Urinary bladder (tissue), 4 donors: ENCODE measurements around the gene CTXN1. TPM values are rescaled to one million over a fixed set of nuclear protein-coding genes. Genes with fewer than 3 reads are reported as not detected.
"Not testable (repeated sequence)": the region's sequence is repeated elsewhere in the genome, so short reads cannot be mapped to it uniquely, and the experiment has no call there.

ENCODE experiments used
- DNase-seq: peaks from one replicate; pipeline ENCODE4 v3.0.0-alpha.2; 2015; ENCODE audit errors: extremely low spot score
- H3K27ac ChIP-seq: one replicate; pipeline ENCODE4 v1.5.1; 2013; ENCODE audit warnings: low read depth, mild to moderate bottlenecking, moderate library complexity
- H3K36me3 ChIP-seq: one replicate; pipeline ENCODE4 v1.6.1; 2013; ENCODE audit warnings: mild to moderate bottlenecking, moderate library complexity; ENCODE audit not compliant: insufficient read depth
- H3K4me1 ChIP-seq: one replicate; pipeline ENCODE4 v1.6.1; 2013; ENCODE audit warnings: mild to moderate bottlenecking, moderate library complexity; ENCODE audit not compliant: insufficient read depth
- H3K4me3 ChIP-seq: one replicate; pipeline ENCODE4 v1.5.1; 2013; ENCODE audit warnings: low read depth, low read length
- WGBS: extraction: QIAGEN DNeasy Blood & Tissue Kit; methylation state at CpG from one replicate; pipeline ENCODE4 v1.1.7; 2013; 5-methylcytosine and 5-hydroxymethylcytosine counted together
- polyA plus RNA-seq: library from polyadenylated mRNA; stranded (reverse); fragments of 200-250 nt; gene quantifications from one replicate; pipeline ENCODE4 v1.2.3, GENCODE V29; 2013
- total RNA-seq: library from RNA; depleted of rRNA; stranded (reverse); fragments of >200 nt; gene quantifications from one replicate; pipeline ENCODE4 v1.2.3, GENCODE V29; 2014
- donor health status: healthy with polysubstance abuse.
- donor health status: healthy.

Gene CTXN1
- total and polyA plus RNA-seq, 2 donors = 0.63 to 22.1 TPM

- no peaks in the 10 kb centered on the region for H3K36me3 ChIP-seq
- H3K4me3 ChIP-seq = peak overlapping the region; percentile 29
- no peak for DNase-seq
- no peak overlapping the region for H3K27ac ChIP-seq
- H3K4me1 ChIP-seq = no peaks in the 10 kb centered on the region
- 12% methylated on average over 20 of the region's 20 CpGs for WGBS
Observed at GRCh38 chr19:7902796-7903243, 23.1 kb downstream of the CTXN1 start.

GRCh38 chr19:7901337-7901736 is 24.6 kb downstream of the CTXN1 start:
- WGBS = 91% methylated on average over 7 of the region's 7 CpGs
- Histone ChIP-seq H3K4me1 (no peaks in the 10 kb centered on the region), H3K27ac (no peak overlapping the region), H3K4me3 (no peak overlapping the region), H3K36me3 (no peaks in the 10 kb centered on the region)
- DNase-seq = no peak

GRCh38 chr19:7900931-7901330 is 25.0 kb downstream of the CTXN1 start:
- Histone ChIP-seq H3K4me1 (no peaks in the 10 kb centered on the region), H3K36me3 (no peaks in the 10 kb centered on the region), H3K4me3 (no peak overlapping the region), H3K27ac (no peak overlapping the region)
- no peak for DNase-seq
- 76% methylated on average over 3 of the region's 3 CpGs for WGBS

GRCh38 chr19:7900401-7900870 is 25.5 kb downstream of the CTXN1 start:
- H3K27ac ChIP-seq = no peak overlapping the region
- no peaks in the 10 kb centered on the region for H3K36me3 ChIP-seq
- H3K4me3 ChIP-seq = no peak overlapping the region
- no peak for DNase-seq
- no peaks in the 10 kb centered on the region for H3K4me1 ChIP-seq
- WGBS = 82% methylated on average over 21 of the region's 21 CpGs

GRCh38 chr19:7899751-7900378 is 26.1 kb downstream of the CTXN1 start:
- Histone ChIP-seq H3K36me3 (no peaks in the 10 kb centered on the region), H3K4me3 (no peak overlapping the region), H3K4me1 (no peaks in the 10 kb centered on the region), H3K27ac (no peak overlapping the region)
- 90% methylated on average over 34 of the region's 34 CpGs for WGBS
- DNase-seq = no peak

GRCh38 chr19:7898967-7899366 is 27.0 kb downstream of the CTXN1 start:
- H3K4me3 ChIP-seq = no peak overlapping the region
- no peaks in the 10 kb centered on the region for H3K4me1 ChIP-seq
- 91% methylated on average over 16 of the region's 16 CpGs for WGBS
- DNase-seq = no peak
- no peak overlapping the region for H3K27ac ChIP-seq
- H3K36me3 ChIP-seq = no peaks in the 10 kb centered on the region

- DNase-seq = no peak
- Histone ChIP-seq H3K27ac (no peak overlapping the region), H3K36me3 (no peaks in the 10 kb centered on the region), H3K4me1 (no peaks in the 10 kb centered on the region), H3K4me3 (no peak overlapping the region)
- 84% methylated on average over 11 of the region's 11 CpGs for WGBS
Observed at GRCh38 chr19:7897292-7897691, 28.6 kb downstream of the CTXN1 start.

GRCh38 chr19:7895565-7895964 is 30.4 kb downstream of the CTXN1 start:
- Histone ChIP-seq H3K27ac (no peak overlapping the region), H3K4me3 (no peak overlapping the region), H3K4me1 (no peaks in the 10 kb centered on the region), H3K36me3 (no peaks in the 10 kb centered on the region)
- no peak for DNase-seq
- WGBS = 84% methylated on average over 13 of the region's 13 CpGs

GRCh38 chr19:7894612-7895309 is 31.2 kb downstream of the CTXN1 start:
- DNase-seq = no peak
- 45% methylated on average over 18 of the region's 18 CpGs for WGBS
- Histone ChIP-seq H3K36me3 (no peaks in the 10 kb centered on the region), H3K4me3 (no peak overlapping the region), H3K27ac (peak overlapping the region; percentile 67), H3K4me1 (no peaks in the 10 kb centered on the region)

GRCh38 chr19:7893362-7894101 is 32.4 kb downstream of the CTXN1 start:
- 75% methylated on average over 18 of the region's 18 CpGs for WGBS

GRCh38 chr19:7888826-7889217 is 37.1 kb downstream of the CTXN1 start:
- Histone ChIP-seq H3K4me3 (no peak overlapping the region), H3K4me1 (no peaks in the 10 kb centered on the region), H3K27ac (no peak overlapping the region), H3K36me3 (no peaks in the 10 kb centered on the region)
- DNase-seq = no peak
- 75% methylated on average over 8 of the region's 8 CpGs for WGBS

More at GRCh38 chr19:7893362-7894101, 32.4 kb downstream of the CTXN1 start:
- H3K36me3 ChIP-seq, H3K27ac ChIP-seq, H3K4me3 ChIP-seq, H3K4me1 ChIP-seq, DNase-seq: not testable (repeated sequence)

- 10% methylated on average over 53 of the region's 53 CpGs for WGBS
- no peaks in the 10 kb centered on the region for H3K4me1 ChIP-seq
- no peaks in the 10 kb centered on the region for H3K36me3 ChIP-seq
- DNase-seq = no peak
- no peak within 1 kb of the TSS for H3K27ac ChIP-seq
- peak within 1 kb of the TSS; percentile 3 for H3K4me3 ChIP-seq
Observed at GRCh38 chr19:7888145-7888825, 37.6 kb downstream of the CTXN1 start, which contains the start of gene LRRC8E. LRRC8E (plus strand) TSS chr19:7888510; CDS start chr19:7895604, 7,094 bp downstream.

GRCh38 chr19:7887408-7888144 is 38.4 kb downstream of the CTXN1 start:
- H3K4me3 ChIP-seq = no peak overlapping the region
- WGBS = 79% methylated on average over 16 of the region's 16 CpGs
- no peak overlapping the region for H3K27ac ChIP-seq

More at GRCh38 chr19:7887408-7888144, 38.4 kb downstream of the CTXN1 start:
- no peaks in the 10 kb centered on the region for H3K4me1 ChIP-seq
- H3K36me3 ChIP-seq = no peaks in the 10 kb centered on the region
- no peak for DNase-seq
